ENCODE results near the gene ADISSP.

DNA sequence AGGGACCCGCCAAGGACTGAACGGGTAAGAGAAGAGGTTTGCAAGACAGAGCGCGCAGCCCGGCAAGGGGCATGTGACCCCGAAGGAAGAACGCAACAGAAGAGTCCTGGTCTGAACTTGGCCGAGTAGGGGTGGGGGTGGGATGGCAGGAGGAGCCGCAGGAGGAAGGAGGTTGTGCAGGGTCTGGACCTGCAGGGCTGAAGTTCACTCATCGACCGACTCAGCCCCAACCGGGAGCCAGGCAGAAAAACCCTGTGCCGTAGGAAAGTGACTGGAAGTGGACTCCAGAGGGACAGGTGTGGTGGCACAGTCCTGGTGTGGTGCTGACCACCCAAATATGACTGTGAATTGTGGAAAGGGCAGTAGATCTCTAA, 15.2 kb downstream of the ADISSP start:
- TF ChIP-seq, protein P1, sequence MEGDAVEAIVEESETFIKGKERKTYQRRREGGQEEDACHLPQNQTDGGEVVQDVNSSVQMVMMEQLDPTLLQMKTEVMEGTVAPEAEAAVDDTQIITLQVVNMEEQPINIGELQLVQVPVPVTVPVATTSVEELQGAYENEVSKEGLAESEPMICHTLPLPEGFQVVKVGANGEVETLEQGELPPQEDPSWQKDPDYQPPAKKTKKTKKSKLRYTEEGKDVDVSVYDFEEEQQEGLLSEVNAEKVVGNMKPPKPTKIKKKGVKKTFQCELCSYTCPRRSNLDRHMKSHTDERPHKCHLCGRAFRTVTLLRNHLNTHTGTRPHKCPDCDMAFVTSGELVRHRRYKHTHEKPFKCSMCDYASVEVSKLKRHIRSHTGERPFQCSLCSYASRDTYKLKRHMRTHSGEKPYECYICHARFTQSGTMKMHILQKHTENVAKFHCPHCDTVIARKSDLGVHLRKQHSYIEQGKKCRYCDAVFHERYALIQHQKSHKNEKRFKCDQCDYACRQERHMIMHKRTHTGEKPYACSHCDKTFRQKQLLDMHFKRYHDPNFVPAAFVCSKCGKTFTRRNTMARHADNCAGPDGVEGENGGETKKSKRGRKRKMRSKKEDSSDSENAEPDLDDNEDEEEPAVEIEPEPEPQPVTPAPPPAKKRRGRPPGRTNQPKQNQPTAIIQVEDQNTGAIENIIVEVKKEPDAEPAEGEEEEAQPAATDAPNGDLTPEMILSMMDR (IDR thresholded peaks at IDR 0.05) = no peak
- no peak for TF ChIP-seq POLR2A (IDR thresholded peaks at IDR 0.05)

Measured in tibial nerve (tissue), 3 donors.